ENCODE data around the gene OPTN.
"Not testable (repeated sequence)": the region's sequence is repeated elsewhere in the genome, so short reads cannot be mapped to it uniquely, and the experiment has no call there.

The OPTN gene

DNA sequence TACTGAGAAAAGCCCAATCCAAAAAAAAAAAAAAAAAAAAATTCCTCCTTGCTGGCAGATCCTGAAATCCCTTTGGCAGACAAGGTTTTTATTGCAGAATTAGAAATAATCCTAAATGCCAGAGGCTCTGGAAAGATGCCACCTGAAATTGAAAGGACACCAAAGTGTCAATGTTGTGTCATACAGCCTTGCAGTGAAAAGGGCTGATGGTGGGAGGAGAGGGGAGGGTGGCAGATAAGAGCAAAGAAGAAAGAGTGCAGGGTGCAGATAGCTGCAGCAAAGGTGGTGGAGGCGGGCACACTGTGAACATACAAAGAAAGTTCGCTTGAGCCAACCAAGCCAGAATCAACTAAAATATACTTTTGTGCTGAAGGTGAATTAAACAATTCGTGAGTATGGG, 8.2 kb upstream of the OPTN start:
- no peak for DNase-seq

DNA sequence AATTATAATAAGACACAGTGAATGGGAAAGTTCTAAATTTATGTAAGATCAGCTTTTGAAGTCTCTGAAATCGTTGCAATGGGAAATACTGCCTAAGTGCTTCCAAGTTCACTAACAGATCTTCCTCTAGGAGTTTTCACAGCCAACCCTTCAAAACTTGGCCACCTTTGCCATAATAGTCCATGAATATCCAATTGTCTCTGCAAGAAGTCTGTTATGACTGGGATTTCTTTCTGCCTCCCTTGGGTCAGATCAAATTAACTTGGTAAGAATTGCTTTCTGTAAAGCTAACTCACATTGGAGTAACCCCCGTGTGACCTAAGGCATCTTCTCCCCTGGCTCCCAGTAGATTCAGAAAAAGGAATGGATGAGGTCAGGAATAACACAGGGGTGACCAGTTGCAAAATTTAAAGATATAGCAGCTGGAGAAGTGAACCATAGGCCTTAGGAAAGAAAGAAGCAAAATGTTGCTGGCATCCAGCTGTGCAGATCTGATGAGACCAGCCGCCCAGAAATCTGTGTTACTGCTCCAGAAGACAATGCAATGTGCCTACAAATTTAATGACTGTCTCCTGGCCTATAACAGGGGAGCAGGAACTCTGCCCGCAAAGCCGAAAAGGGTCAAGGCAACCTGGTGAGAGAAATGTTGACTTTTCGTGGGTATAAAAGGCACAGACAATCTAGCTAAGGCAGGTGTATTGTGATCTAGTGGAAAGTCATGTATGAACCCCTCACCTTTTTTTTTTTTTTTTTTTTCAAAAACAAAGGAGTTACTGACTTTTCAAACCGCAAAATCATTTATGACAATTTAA, 7.5 kb upstream of the OPTN start:
- no peak for DNase-seq

DNA sequence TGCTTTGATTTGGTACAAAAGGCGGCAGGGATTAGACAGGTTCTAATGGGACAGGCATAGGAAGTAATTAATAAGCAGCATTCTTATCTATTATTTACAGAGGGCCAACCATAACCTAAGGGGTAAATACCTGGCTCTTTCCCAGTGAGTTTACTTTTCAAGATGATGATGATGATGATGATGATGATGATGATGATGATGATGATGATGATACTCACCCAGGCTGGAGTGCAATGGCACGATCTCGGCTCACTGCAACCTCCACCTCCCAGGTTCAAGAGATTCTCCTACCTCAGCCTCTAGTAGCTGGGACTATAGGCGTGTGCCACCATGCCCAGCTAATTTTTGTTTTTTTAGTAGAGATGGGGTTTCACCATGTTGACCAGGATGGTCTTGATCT, 5.9 kb upstream of the OPTN start:
- DNase-seq = not testable (repeated sequence)

DNA sequence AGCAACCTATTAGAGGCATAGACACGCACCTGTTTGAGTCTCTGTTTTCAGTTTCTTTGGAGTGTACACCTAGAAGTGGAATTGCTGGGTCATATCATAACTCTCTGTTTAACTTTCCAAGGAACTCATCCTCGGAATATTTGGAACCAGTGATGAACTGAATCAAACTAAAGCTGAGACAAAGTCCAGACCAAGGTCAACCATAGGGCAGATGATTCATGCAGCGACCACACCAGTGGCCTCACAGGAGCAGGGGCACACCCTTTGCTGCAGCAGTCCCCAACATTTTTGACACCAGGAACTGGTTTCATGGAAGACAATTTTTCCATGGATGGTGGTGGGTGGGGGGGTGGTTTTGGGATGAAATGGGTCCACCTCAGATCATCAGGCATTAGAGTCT, 4.9 kb upstream of the OPTN start:
- no peak for DNase-seq

DNA sequence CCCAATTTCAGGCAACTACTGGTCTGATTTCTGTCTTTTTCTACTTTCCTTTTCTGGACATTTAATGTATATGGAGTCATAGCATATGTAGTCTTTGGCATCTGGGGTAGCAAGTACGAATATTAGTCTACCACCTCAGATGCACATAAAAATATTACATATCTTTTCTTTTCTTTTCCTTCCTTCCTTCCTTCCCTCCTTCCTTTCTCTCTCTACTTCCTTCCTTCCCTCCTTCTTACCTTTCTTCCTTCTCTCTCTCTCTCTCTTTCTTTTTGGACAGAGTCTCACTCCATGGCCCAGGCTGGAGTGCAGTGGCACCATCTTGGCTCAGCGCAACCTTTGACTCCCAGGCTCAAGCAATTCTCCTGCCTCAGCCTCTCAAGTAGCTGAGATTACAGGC, 4.0 kb upstream of the OPTN start:
- DNase-seq = no peak

DNA sequence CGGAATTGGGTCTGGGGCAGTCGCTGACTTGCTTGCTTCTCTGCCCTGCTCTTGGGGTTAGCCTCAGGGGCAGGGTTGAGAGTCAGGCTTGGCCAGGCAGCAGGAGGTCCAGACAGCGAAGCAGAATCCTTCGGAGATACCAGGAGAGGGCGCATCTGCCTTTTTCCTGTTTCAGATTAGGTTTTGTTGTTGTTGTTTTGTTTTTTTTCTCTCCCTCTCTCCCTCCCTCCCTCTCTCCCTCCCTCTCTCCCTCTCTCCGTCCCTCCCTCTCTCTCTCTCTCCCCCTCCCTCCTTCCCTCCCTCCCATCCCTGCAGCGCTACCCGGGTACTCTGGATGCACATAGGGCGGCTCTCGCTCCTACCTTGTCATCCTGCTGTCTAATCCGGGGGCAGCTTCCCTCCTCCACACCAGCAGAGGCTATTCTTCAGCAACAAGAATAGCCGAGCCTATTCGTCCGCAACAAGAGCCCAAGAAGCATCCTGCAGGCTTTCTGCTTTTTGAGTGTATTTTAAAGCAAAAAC, 758 bp upstream of the OPTN start:
- peak in 1 of 2 experiments; percentile 73 for DNase-seq

DNA sequence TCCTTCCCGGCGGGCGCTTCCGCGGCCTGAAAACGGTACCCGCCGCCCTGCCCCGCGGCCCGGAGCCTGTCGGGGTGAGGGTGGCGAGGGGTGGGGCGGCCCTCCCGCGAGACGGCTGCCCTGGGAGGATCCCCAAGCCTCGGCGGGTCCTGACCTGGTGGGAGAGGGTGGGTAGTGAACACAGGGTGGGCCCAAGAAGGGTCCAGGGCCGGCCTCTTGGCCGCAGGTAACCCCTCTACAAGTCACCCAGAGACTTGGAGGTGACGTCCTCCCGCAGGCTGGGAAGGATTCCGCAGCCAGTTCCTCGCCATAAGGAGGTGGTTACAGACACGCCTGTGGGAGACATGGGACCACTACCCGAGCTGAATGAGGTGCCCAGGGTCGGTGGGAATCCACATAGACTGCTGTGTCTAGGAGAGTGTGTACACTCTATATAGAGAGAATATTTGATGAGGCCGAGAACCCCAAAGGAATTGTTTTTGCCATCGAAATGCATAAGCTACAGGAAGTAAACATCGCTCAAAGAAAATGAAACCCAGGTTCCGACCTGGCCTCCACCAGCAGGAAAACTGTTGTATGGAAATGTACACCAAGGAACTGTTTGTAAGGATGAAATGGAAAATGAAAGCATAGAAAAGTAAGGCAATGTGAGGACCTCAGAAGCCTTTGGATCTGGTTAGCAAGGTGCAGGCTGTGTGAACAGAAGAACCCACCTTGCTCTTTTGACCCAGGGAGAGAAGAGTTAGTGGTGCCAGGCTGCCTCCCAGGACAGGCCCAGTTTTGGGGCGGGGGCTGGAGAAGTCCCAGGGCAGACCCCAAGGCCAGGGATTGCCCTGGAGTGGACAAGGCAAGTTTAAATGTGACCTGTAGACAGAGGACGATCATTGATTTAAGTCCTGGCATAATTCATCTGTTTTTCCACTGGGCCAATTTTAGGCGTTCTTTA, 659 bp downstream of the OPTN start:
- no peak for DNase-seq

DNA sequence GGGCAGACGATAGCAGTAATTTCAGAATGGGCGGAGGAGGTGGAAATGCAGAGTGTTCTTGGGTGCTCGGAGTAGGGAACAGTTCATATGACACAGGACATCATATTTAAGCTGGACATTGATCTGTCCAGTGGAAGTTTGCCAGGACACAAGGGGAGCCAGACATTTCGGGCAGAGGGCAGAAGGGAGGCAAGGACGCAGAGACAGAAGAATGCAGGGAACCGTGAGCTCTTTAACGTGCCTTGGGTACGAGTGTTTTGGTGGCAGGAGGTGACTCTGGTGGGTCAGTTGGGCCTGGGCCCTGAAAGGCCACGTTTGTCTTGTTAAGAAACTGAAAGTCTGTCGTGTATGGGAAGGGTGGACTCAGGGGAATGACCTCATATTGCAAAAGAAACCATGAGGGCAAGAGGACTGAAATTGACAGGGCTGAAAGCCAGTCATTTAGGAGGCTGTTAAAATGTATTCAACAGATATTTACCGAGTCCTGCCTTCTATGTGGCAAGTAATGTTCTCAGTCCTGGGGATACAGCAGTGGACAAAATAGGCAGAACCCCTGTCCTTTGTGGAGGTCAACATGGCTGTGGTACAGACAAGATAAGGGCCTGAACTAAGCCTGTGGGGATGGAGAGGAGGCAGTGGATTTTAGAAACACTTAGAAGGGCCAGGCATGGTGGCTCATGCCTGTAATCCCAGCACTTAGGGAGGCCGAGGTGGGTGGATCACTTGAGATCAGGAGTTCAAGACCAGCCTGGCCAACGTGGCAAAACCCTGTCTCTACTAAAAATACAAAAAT, 2.2 kb downstream of the OPTN start:
- DNase-seq = no peak

DNA sequence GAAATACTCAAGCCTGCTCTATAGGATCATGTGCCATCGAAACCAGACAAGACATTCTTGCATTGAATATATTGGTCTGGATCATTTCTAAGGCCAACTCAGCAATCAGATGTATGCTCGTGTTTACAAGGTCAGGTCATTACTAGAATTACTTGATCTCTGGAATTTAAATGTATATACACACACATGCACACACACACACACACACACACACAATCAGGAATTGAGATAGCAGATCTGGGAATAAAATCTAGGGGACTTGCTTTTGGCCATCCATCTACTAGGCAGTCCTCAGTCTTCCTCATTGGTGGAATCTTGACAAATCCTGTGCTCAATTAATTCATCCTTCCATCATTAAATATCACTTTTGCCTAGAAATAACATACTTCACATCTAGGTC, 3.6 kb downstream of the OPTN start:
- no peak for DNase-seq

DNA sequence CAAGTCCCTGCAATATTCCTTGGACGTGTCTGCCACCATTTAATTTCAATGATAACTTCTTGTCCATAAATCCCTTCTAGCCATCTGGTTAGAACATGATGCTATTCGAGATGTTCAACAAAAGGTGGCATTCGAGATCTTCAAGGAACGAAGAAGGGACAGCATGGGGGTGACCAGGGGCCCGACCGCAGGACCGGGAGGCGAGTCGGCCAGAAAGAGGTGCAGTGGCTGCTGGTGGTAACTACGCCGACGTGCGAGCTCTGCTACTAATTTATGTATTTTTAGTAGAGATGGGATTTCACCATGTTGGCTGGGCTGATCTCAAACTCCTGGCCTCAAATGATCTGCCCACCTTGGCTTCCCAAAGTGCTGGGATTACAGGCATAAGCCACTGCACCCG, 4.7 kb downstream of the OPTN start:
- no peak for DNase-seq

DNA sequence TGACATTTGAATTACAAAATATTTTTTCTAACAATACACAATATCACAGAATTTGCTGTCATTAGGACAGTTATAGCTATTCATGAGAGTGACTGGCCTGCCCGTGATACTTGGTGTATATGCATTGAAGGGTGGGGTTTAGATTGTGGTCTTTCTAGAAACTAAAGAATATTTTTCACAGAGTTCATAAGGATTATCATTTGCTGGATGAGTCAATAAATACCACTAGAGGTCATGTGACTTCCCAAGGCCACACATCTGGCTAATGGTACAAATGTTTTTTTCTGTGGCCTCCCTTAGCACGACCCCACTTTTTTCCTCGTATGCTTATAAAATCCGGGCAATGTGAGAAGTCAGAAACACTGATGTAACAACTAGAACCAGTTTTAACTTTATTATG, 5.2 kb downstream of the OPTN start:
- no peak for DNase-seq

DNA sequence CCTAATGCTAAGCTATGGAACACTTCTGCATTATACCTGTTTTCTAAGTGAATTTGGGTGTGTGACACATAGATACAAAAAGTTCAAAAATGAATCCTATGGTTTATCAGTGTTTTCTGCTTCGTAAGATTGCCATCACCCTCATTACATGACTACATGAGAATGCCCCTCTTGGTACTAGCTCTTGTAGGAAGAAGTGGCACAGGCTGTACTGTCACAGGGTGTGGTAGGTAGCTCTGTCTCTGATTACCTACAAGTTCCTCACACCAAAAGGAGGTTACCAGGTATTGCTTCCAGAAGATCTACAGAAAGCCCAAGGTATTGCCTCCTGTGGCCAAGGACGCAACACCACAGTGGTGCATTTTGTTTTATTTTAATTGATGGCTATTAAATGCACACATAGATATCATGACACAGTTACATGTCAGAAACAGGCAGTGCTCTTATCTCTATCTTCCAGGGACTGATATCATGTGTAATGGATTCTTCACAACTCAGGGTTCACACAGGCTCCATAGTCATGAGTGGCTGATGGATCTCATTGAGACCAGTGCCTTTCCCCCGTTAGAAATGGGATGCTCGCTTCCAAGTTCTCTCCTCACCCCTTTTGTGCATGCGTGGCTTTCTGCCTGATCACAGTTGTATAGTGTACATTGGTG, 6.6 kb downstream of the OPTN start:
- no peak for DNase-seq

DNA sequence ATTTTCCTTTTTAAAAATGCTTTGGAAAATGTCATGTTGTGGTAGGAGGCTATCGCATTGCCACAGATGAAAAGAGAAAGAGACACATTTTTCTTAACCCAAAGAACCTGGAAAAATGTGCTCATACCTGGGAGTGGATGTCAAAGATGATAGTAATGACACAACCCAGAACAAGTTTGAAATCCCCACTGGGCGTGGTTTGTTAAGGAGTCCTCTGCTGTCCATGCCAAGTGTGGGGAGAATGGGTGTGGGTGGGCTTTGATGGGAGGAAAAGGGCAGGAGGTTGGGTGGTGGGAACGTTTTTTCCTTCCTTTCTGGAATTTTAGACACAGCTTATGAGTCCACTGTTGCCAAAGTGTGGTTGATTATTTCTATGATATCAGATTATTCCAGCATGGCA, 10.9 kb downstream of the OPTN start:
- no peak for DNase-seq

DNA sequence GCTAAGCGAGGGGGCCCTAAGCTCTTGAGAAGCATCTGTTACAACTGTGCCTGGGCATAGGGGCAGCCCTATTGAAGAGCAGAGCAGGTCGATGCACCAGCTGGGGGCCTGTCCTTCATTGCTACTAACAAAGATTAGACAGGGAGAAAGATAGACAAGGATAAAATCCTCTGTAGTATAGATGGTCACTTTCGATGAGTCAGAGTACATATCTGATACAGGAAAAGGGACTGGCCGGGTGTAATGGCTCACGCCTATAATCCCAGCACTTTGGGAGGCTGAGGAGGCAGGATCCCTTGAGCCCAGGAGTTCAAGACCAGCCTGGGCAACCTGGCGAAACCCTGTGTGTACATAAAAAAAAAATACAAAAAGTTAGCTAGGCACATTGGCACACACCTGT, 13.6 kb downstream of the OPTN start:
- no peak for DNase-seq

DNA sequence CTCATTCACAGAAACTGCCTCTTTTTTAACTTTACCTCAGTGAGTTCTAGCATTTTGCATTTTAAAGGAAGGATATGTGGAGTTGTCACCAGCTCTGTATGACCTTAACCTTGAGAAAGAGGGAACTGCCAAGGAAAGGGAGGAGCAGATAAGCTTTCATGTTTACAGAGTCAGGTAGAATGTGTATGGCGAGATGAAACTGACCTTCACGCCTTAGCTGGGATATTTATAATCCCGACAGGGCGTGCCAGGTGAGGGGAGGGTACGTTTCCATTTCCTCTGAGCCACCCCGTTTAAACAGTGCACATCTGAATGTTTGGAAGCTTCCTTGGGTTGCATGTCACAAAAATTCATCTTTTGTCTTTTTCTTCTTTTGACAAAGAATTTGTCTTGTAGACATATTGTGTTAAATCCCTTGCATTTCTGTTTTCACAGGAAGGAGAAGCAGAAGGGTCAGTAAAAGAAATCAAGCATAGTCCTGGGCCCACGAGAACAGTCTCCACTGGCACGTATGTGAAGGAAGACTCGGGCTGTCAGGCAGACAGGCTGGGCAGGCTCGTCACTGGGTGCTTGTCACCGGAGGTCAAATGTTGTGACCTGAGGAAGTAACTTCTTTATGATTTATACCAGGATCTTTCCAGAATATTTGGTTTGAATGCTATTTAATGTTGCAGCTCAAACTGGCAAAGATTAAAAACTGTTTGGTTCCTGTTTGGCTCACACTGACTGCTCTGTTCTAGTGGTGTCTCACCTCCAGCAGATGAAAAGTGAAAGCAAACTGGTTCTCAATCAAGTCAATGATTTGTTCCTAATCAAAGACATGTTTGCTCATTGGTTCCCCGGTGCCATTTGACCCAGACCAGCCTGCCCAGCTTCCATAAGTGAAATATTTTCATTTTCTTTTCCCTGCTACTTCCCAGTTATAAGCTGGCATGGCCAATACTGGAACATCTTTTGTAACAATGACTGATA, 16.2 kb downstream of the OPTN start:
- no peak for DNase-seq

DNA sequence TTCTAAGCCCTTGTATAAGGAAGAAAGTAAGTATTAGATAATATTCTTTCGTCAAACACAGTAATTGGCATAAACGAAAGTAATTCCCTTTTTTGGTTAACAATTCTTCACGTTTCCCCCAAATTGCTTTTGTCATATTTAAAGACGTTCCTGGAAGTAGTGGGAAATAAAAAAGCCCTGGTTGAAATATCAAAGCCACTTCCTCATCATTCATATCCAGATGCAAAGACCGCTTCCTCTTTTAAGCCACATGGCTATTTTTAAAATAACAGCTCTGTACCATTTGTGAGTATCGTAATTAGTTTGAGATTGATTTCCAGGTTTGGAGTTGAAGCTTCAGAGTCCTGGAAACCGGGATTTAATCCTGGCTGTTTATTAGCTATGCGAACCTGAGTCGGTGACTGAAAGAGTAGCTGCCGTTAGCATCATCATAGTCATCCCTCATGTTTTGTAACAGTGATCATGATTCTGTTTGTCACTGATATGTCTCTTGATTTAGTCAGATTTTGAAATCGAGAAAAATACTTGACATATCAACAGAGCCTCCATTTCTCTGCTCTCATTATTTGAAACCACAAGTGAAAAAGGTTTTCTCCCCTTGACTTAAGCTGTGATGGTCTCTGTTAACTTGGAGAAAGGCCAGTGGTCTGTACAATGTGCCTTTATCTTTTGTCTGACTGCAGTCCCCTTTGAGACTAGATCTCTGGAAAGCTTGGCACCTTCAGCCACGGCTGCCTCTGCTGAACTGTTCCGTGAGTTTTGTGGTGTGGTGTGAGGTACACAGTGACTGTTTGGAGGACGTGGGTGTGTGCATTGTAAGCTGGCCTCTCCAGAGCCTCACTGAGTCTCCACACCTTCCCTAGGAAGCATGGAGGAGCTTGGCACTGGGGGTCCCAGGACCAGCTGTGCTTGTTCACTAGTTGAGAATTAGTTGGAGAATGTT, 18.1 kb downstream of the OPTN start:
- no peak for DNase-seq

DNA sequence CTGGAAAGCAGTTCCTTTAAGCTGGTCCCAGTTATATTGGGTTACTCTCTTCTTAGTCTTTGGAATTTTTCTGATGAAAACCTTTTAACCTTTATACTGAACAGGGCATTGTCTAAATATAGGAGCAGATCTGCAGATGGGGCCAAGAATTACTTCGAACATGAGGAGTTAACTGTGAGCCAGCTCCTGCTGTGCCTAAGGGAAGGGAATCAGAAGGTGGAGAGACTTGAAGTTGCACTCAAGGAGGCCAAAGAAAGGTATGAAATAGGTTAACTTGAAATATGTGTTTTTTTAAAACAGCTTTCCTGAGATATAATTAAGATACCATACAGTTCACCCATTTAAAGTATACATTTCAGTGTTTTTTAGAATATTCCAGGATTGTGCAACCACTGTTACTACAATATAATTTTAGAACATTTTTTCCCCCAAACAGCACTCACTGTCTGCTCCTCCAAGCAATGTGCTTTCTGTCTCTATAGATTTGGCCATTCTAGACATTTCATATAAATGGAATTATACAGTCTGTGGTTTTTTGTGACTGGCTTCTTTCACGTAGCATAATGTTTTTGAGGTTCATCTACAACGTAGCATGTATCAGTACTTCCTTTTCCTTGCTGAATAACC, 18.9 kb downstream of the OPTN start:
- DNase-seq = no peak

DNA sequence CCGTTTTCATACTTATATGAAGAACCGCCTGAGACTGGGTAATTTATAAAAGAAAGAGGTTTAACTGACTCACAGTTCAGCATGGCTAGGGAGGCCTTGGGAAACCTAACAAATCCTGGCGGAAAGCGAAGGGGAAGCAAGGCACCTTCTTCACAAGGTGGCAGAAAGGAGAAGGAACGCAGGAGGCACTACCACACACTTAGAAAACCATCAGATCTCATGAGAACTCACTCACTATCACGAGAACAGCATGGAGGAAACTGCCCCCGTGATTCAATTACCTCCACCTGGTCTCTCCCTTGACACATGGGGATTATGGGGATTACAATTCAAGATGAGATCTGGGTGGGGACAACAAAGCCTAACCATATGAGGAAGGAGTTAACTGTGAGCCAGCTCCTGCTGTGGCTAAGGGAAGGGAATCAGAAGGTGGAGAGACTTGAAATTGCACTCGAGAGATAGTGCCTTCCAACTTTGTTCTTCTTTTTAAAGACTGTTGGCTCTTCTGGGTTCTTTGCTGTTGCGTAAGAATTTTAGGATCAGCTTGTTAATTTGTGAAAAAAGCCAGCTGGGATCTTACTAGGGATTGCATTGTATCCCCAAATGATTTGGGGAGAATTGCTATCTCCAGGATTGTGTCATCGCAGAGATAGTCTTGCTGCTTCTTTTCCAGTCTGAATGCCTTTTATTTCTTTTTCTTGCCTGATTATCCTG, 21.0 kb downstream of the OPTN start:
- no peak for DNase-seq

DNA sequence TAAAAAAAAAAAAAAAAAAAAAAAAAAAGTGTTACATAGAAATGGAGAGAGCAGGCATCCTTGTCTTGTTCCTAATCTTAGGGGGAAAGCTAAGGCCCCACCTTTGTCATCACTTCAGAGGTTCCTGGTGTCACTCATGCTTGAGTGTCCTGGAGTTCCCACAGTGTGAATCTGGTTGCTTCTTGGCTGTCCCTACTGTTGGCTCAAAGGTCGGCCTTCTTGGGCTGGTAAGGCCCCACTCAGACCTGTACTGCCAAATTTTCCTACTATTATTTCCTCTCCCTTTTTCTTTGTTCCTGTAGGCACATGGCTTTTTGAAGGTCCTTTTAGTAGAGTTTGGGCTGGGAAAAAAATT, 21.5 kb downstream of the OPTN start:
- DNase-seq = no peak

Data from cerebellar nuclear complex (tissue), 1 donor.